Activated CD4-positive, alpha-beta T cell treated with anti-CD3 and anti-CD28 coated beads for 4 hours (primary cell): ENCODE data around the gene LDLR.
"Not testable (repeated sequence)": the region's sequence is repeated elsewhere in the genome, so short reads cannot be mapped to it uniquely, and the experiment has no call there.

Experiments used
- DNase-seq, 2 donors: peaks; one replicate each; pipeline ENCODE4 v3.0.0-alpha.2; 2020

The LDLR gene

GRCh38 chr19:11073568-11073967, 15.7 kb upstream of the LDLR start:
- DNase-seq, result no peak

- DNase-seq, result not testable (repeated sequence)
These were observed 12.5 kb upstream of the LDLR start for GRCh38 chr19:11076792-11077191.

GRCh38 chr19:11078893-11079292, 10.4 kb upstream of the LDLR start:
- no peak for DNase-seq

- no peak for DNase-seq
These were observed 9.3 kb upstream of the LDLR start for GRCh38 chr19:11079999-11080398.

GRCh38 chr19:11087870-11088505, 1.3 kb upstream of the LDLR start:
- DNase-seq, result no peak

GRCh38 chr19:11088506-11089253, 583 bp upstream of the LDLR start:
- DNase-seq, result no peak

DNA sequence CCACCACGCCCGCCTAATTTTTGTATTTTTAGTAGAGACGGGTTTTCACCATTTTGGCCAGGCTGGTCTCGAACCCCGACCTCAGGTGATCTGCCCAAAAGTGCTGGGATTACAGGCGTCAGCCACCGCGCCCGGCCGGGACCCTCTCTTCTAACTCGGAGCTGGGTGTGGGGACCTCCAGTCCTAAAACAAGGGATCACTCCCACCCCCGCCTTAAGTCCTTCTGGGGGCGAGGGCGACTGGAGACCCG, 676 bp downstream of the LDLR start:
- not testable (repeated sequence) for DNase-seq

- peak; percentile 97 to 99 for DNase-seq
These were observed 1.2 kb downstream of the LDLR start for GRCh38 chr19:11090264-11090996.

DNA sequence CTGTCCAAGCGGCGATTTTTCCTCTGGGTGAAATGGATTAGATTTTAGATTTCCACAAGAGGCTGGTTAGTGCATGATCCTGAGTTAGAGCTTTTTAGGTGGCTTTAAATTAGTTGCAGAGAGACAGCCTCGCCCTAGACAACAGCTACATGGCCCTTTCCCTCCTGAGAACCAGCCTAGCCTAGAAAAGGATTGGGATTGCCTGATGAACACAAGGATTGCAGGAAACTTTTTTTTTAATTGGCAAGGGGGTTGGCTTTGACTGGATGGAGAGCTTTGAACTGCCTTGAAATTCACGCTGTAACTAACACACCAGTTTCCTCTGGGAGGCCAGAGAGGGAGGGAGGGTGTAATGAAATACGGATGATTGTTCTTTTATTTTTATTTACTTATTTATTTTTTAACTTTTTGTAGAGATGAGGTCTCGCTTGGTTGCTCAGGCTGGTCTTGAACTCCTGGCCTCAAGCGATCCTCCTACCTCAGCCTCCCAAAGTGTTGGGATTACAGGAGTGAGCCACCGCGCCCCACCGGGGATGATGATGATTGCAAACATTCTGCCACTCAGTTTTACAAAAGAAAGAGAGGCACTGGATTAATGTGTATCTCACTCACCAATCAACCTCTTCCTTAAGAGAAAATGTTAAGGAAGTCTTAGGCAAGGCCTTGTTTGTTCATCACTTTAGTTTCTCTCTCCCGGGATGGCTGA, 1.9 kb downstream of the LDLR start:
- DNase-seq, result no peak

- DNase-seq, result peak; percentile 46 to 49
These were observed 2.5 kb downstream of the LDLR start for GRCh38 chr19:11091703-11092153.

- DNase-seq, result peak; percentile 39 to 41
These were observed 2.9 kb downstream of the LDLR start for GRCh38 chr19:11092181-11092538.

DNA sequence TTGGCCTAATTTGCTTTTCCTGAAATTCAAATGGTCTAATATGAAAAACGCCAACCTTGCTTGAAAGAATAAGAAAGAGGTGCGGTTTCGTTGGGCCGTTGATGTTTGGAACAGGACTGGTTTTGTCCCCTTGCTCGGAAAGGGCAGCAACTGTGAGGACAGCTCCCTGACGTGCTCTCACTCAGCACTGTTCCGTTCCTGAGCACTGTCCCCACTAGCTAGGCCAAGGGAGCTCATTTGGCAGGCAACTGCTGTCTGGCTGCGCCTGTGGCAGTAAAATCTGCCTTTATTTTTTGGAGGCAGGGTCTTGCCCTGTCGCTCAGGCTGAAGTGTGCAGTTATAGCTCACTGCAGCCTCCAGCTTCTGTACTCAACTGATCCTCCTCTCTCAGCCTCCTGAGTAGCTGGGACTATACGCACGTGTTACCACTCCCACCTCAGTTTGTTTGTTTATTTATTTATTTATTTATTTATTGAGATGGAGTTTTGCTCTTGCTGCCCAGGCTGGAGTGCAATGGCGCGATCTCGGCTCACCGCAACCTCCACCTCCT, 4.5 kb downstream of the LDLR start:
- no peak for DNase-seq

GRCh38 chr19:11094520-11094894, 5.2 kb downstream of the LDLR start:
- no peak for DNase-seq

DNA sequence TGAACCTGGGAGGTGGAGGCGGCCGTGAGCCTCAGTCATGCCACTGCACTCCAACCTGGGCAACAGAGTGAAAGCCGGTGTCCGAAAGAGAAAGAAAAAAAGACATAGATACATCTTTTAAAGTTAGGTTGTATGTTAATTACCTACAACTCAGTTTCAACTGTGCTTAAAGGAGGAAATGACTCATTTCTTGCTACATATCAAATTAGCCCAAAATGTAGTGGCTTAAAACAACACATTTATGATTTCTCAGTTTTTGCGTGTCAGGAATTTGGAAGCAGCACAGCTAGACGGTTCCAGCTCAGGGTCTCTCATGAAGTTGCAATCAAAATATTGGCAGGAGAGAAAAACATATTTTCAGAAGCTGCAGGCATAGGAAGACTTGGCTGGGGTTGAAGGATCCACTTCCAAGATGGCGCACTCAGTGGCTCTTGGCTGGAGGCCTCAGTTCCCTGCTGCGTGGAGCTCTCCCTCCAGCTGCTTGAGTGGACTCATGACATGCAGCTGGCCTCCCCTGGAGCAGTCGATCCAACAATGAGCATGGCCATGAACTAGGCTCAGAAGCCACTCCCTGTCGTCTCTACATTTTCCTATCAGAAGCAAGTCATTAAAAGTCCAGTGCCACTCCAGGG, 7.1 kb downstream of the LDLR start:
- peak in 1 of 2 donors; percentile 23 for DNase-seq

GRCh38 chr19:11097367-11097766, 8.1 kb downstream of the LDLR start:
- DNase-seq, result not testable (repeated sequence)

DNA sequence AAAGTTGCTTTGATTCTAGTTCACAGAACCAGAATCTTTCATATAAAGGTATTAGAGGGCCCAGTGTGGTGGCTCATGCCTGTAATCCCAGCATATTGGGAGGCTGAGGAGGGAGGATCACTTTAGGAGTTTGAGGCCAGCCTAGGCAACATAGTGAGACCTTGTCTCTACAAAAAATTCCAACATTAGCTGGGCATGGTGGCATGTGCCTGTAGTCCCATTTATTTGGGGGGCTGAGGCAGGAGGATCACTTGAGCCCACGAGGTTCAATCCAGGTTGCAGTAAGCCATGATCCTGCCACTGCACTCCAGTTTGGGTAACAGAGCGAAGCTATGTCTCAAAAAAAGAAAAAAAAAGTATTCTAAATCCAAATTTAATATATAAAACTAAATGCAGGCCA, 9.1 kb downstream of the LDLR start:
- DNase-seq, result no peak

DNA sequence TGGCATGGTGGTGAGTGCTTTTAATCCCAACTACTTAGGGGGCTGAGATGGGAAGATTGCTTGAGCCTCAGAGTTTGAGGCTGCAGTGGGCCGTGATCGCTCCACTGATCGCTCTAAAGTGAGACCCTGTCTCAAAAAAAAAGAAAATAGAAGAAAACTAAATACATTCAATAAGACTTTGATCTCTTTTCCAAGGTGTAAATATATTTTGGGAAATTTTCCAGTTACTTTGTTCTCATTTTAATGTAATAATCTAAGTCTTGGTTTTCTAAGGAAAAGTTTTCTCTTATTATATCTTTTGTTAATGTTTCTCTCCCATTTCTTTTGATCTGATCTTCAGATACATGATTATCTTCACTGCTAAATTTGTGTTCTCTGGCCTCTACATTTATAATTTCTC, 9.6 kb downstream of the LDLR start:
- DNase-seq, result no peak

DNA sequence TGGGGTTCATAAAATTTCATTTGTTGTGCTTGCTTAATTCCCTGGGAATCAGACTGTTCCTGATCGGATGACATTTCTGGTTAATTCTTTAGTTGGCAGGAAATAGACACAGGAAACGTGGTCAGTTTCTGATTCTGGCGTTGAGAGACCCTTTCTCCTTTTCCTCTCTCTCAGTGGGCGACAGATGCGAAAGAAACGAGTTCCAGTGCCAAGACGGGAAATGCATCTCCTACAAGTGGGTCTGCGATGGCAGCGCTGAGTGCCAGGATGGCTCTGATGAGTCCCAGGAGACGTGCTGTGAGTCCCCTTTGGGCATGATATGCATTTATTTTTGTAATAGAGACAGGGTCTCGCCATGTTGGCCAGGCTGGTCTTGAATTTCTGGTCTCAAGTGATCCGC, 10.8 kb downstream of the LDLR start:
- no peak for DNase-seq

DNA sequence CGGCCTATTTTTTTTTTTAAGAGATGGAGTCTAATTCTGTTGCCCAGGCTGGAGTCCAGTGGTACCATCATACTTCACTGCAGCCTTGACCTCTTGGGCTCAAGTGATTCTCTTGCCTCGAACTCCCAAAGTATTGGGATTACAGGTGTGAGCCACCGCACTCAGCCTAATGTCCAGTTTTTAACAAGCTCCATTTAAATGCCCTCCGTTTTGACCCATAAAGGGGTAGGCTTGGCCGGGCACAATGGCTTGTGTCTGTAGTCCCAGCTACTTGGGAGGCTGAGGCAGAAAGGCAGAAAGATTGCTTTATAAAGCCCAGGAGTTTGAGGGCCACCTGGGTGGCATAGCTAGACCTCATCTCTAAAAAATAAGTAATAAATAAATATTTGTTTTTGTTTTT, 11.8 kb downstream of the LDLR start:
- DNase-seq, result no peak

DNA sequence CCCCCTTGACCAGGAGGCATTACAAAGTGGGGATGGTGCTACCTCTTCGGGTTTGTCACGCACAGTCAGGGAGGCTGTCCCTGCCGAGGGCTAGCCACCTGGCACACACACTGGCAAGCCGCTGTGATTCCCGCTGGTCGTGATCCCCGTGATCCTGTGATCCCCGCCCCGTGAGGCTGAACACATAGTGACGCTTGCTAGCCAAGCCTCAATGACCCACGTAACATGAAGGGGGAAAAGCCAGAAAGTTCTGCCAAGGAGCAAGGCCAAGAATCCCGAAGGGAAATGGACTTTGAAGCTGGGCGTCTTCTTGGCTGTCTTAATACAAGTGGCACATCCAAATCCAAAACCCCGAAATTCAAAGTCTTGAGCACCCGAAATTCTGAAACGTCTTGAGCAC, 13.7 kb downstream of the LDLR start:
- no peak for DNase-seq

DNA sequence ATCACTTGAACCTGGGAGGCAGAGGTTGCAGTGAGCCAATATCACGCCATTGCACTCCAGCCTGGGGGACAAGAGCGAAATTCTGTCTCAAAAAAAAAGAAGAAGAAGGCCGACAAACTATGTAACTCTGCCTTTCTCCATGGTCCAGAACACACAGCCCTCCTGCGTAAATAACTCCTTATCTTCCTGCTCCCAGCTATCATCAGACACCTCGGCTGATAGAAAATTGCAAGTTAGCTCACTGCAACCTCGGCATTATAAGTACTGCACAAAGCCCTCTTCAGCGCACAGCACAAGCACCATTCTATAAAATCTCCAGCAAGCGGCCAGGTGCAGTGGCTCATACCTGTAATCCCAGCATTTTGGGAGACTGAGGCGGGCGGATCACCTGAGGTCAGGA, 14.4 kb downstream of the LDLR start:
- DNase-seq, result not testable (repeated sequence)

DNA sequence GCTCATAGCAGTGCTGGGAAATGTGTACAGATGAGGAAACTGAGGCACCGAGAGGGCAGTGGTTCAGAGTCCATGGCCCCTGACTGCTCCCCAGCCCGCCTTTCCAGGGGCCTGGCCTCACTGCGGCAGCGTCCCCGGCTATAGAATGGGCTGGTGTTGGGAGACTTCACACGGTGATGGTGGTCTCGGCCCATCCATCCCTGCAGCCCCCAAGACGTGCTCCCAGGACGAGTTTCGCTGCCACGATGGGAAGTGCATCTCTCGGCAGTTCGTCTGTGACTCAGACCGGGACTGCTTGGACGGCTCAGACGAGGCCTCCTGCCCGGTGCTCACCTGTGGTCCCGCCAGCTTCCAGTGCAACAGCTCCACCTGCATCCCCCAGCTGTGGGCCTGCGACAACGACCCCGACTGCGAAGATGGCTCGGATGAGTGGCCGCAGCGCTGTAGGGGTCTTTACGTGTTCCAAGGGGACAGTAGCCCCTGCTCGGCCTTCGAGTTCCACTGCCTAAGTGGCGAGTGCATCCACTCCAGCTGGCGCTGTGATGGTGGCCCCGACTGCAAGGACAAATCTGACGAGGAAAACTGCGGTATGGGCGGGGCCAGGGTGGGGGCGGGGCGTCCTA, 15.9 kb downstream of the LDLR start:
- DNase-seq, result no peak
